HG02588 (cell line): Measurements from ENCODE around the gene RNU1-3.
"Not testable (repeated sequence)": the region's sequence is repeated elsewhere in the genome, so short reads cannot be mapped to it uniquely, and the experiment has no call there.

Source experiments
- ATAC-seq: cut with Tn5 transposase; IDR thresholded peaks from one replicate; pipeline ENCODE4 v1.9.1; 2021; ENCODE audit warnings: mild to moderate bottlenecking, moderate library complexity; ENCODE audit not compliant: unreplicated experiment

Gene RNU1-3

GRCh38 chr1:16696507-16697150 is 29.9 kb upstream of the RNU1-3 start:
- not testable (repeated sequence) for ATAC-seq

- not testable (repeated sequence) for ATAC-seq
Measured at GRCh38 chr1:16694308-16694702, 27.6 kb upstream of the RNU1-3 start.

GRCh38 chr1:16693449-16694307 is 26.9 kb upstream of the RNU1-3 start:
- ATAC-seq = not testable (repeated sequence)

- ATAC-seq = not testable (repeated sequence)
Measured at GRCh38 chr1:16692717-16693448, 26.1 kb upstream of the RNU1-3 start.

- not testable (repeated sequence) for ATAC-seq
Measured at GRCh38 chr1:16692283-16692682, 25.5 kb upstream of the RNU1-3 start.

- not testable (repeated sequence) for ATAC-seq
Measured at GRCh38 chr1:16690971-16691682, 24.4 kb upstream of the RNU1-3 start.

GRCh38 chr1:16687132-16687800 is 20.5 kb upstream of the RNU1-3 start:
- not testable (repeated sequence) for ATAC-seq

- ATAC-seq = not testable (repeated sequence)
Measured at GRCh38 chr1:16685445-16686371, 19.0 kb upstream of the RNU1-3 start.

GRCh38 chr1:16684738-16685337 is 18.1 kb upstream of the RNU1-3 start:
- not testable (repeated sequence) for ATAC-seq

GRCh38 chr1:16684152-16684551 is 17.4 kb upstream of the RNU1-3 start:
- ATAC-seq = not testable (repeated sequence)

GRCh38 chr1:16682803-16683202 is 16.1 kb upstream of the RNU1-3 start:
- ATAC-seq = not testable (repeated sequence)

- ATAC-seq = not testable (repeated sequence)
Measured at GRCh38 chr1:16680366-16680765, 13.6 kb upstream of the RNU1-3 start.

GRCh38 chr1:16677552-16678431 is 11.0 kb upstream of the RNU1-3 start:
- ATAC-seq = no peak

GRCh38 chr1:16676661-16677523 is 10.1 kb upstream of the RNU1-3 start:
- not testable (repeated sequence) for ATAC-seq

GRCh38 chr1:16675118-16675510 is 8.4 kb upstream of the RNU1-3 start:
- ATAC-seq = not testable (repeated sequence)

- not testable (repeated sequence) for ATAC-seq
Measured at GRCh38 chr1:16673976-16674375, 7.2 kb upstream of the RNU1-3 start.

GRCh38 chr1:16665836-16666235 is 912 bp downstream of the RNU1-3 start:
- ATAC-seq = not testable (repeated sequence)
